Pancreas (tissue), 10 donors: ENCODE data around the gene SPRR3. TPM values are rescaled to one million over a fixed set of nuclear protein-coding genes. Genes with fewer than 3 reads are reported as not detected.
"Not testable (repeated sequence)": the region's sequence is repeated elsewhere in the genome, so short reads cannot be mapped to it uniquely, and the experiment has no call there.

ENCODE experiments used
- ATAC-seq, 4 donors: fragments of 200-7000 bp; cut with Tn5 transposase; one replicate each; pipeline versions ENCODE4 v1.8.0 to v1.9.1; 2020; ENCODE audit warnings: mild to moderate bottlenecking in 4 of 4, moderate library complexity in 4 of 4
- DNase-seq, 6 donors: peaks; one replicate each; pipeline ENCODE4 v3.0.0-alpha.2; 2020
- FAIRE-seq: peaks from 2 replicates; lab custom pipeline; 2012; peaks lifted over from hg19 to GRCh38; lab: Jason Lieb, UNC
- H3K27ac ChIP-seq, 4 donors: fragments of 200-600 bp; sonication (generic); 1 replicate in 3 of 4; 2 replicates in 1 of 4; pipeline versions ENCODE4 v1.5.0 to v1.8.0; 2020
- H3K27me3 ChIP-seq, 4 donors: fragments of 200-600 bp; one replicate each; pipeline ENCODE4 v1.8.0; 2021
- H3K36me3 ChIP-seq, 3 donors: fragments of 200-600 bp; sonication (generic) in 1 of 3; one replicate each; pipeline versions ENCODE4 v1.5.0 to v1.8.0; 2020 to 2021
- H3K4me1 ChIP-seq, 3 donors: fragments of 200-600 bp; one replicate each; pipeline ENCODE4 v1.8.0; 2021
- H3K4me3 ChIP-seq, 4 donors: fragments of 200-600 bp; sonication (generic) in 2 of 4; one replicate each; pipeline versions ENCODE4 v1.5.0 to v1.8.0; 2020 to 2021
- H3K9me3 ChIP-seq, 4 donors: fragments of 200-600 bp; one replicate each; pipeline ENCODE4 v1.8.0; 2021
- CTCF ChIP-seq, 4 donors: fragments of 200-600 bp; sonication (generic) in 3 of 4; IDR thresholded peaks; one replicate each; pipeline versions ENCODE4 v1.5.0 to v1.8.0; 2021; ENCODE audit warnings: antibody characterized with exemption in 4 of 4
- WGBS, 2 donors: extraction: QIAGEN DNeasy Blood & Tissue Kit; methylation state at CpG; one replicate each; pipeline ENCODE4 v1.1.7; 2013; 5-methylcytosine and 5-hydroxymethylcytosine counted together
- intact Hi-C, 3 donors: fragments of 100-400 bp; cut with DNase I; formaldehyde crosslinking; loops; one replicate each; pipeline versions ENCODE4 v1.11.1 to v1.14.2; 2022
- polyA plus RNA-seq, 2 donors: library from polyadenylated mRNA; stranded (reverse); fragments of 200-250 nt; gene quantifications; one replicate each; pipeline ENCODE4 v1.2.3, GENCODE V29; 2013
- total RNA-seq, 6 donors: library from RNA; stranded (reverse); fragmentation: NEBNext Ultra II Directional in 4 of 6; extraction: Animal tissue kit (Norgen Biotek cat#: 25700) in 4 of 6; gene quantifications; one replicate each; pipeline versions ENCODE4 v1.2.1 to v1.2.4, GENCODE V29; 2021 to 2023
- donor health status: healthy with polysubstance abuse.
- donor health status: DM: no; HTN: no; CAD: no; lungs with moderate emphysema.
- donor health status: DM: no; HTN: no; CAD: no.
- donor health status: control.
- donor health status: control.
- donor health status: Bipolar disorder and iron deficiency.
- donor health status: DM: yes; HTN: yes; CAD: no.
- donor health status: DM: no; HTN: no; CAD: no.
- donor health status: DM: no; HTN: no; CAD: no.
- donor health status: DM: yes; HTN: yes; CAD: no.

The SPRR3 gene
- total and polyA plus RNA-seq, 8 donors = 2.8 to 3.2 TPM; not detected in 6

- FAIRE-seq (no peak), DNase-seq (no peak), ATAC-seq (no peak)
- no peak for TF ChIP-seq CTCF (IDR thresholded peaks at IDR 0.05)
- no peaks in the 10 kb centered on the region for H3K27me3 ChIP-seq
- no peaks in the 10 kb centered on the region for H3K36me3 ChIP-seq
- intact Hi-C loops = no loop called here
- no peak overlapping the region for H3K27ac ChIP-seq
- peaks cover 0 to 9% (median 0%) of the 10 kb centered on the region in 3 donors for H3K4me1 ChIP-seq
- 88 to 92% methylated on average over 4 of the region's 4 CpGs for WGBS, 2 donors
- H3K4me3 ChIP-seq = no peak overlapping the region
- no peaks in the 10 kb centered on the region for H3K9me3 ChIP-seq
Observed at GRCh38 chr1:152998476-152998875, 3.1 kb upstream of the SPRR3 start.

GRCh38 chr1:152999818-153000217 lies 1.7 kb upstream of the SPRR3 start:
- Histone ChIP-seq H3K27ac (no peak overlapping the region), H3K4me3 (no peak overlapping the region), H3K27me3 (no peaks in the 10 kb centered on the region), H3K36me3 (no peaks in the 10 kb centered on the region), H3K4me1 (peaks cover 0 to 9% (median 0%) of the 10 kb centered on the region in 3 donors), H3K9me3 (no peaks in the 10 kb centered on the region)
- intact Hi-C loops = no loop called here
- ATAC-seq (no peak), FAIRE-seq (no peak), DNase-seq (no peak)
- WGBS, 2 donors = 73 to 74% methylated on average over 6 of the region's 6 CpGs
- no peak for TF ChIP-seq CTCF (IDR thresholded peaks at IDR 0.05)

- no peak overlapping the region for H3K4me3 ChIP-seq
- no peak for FAIRE-seq
- DNase-seq = no peak
- no peak for ATAC-seq
- no peak overlapping the region for H3K27ac ChIP-seq
- no peaks in the 10 kb centered on the region for H3K36me3 ChIP-seq
- intact Hi-C loops = no loop called here
- no peaks in the 10 kb centered on the region for H3K27me3 ChIP-seq
- WGBS, 2 donors = 80 to 91% methylated on average over 1 of the region's 1 CpG
- peaks cover 0 to 9% (median 0%) of the 10 kb centered on the region in 3 donors for H3K4me1 ChIP-seq
- no peaks in the 10 kb centered on the region for H3K9me3 ChIP-seq
- no peak for TF ChIP-seq CTCF (IDR thresholded peaks at IDR 0.05)
Observed at GRCh38 chr1:153000294-153000693, 1.3 kb upstream of the SPRR3 start.

- H3K36me3 ChIP-seq, H3K9me3 ChIP-seq, H3K27ac ChIP-seq, H3K4me1 ChIP-seq, FAIRE-seq, DNase-seq, H3K4me3 ChIP-seq, ATAC-seq, intact Hi-C loops, H3K27me3 ChIP-seq: not testable (repeated sequence)
- WGBS, 2 donors = 69 to 76% methylated on average over 8 of the region's 8 CpGs
Observed at GRCh38 chr1:153011235-153011758, 9.7 kb downstream of the SPRR3 start.

GRCh38 chr1:153021829-153022228 lies 20.3 kb downstream of the SPRR3 start:
- WGBS, 2 donors = 23 to 32% methylated on average over 2 of the region's 2 CpGs
- ATAC-seq, H3K4me3 ChIP-seq, H3K27ac ChIP-seq, H3K27me3 ChIP-seq, H3K36me3 ChIP-seq, intact Hi-C loops, H3K4me1 ChIP-seq, DNase-seq, FAIRE-seq, H3K9me3 ChIP-seq: not testable (repeated sequence)

- H3K36me3 ChIP-seq, H3K27me3 ChIP-seq, FAIRE-seq, H3K4me3 ChIP-seq, ATAC-seq, DNase-seq, H3K4me1 ChIP-seq, intact Hi-C loops, H3K9me3 ChIP-seq, H3K27ac ChIP-seq: not testable (repeated sequence)
- 57 to 59% methylated on average over 9 of the region's 9 CpGs for WGBS, 2 donors
Observed at GRCh38 chr1:153022340-153022739, 20.8 kb downstream of the SPRR3 start.
